GM23338 (cell line): Measurements from ENCODE around the gene CNTROB. TPM values are rescaled to one million over a fixed set of nuclear protein-coding genes. Genes with fewer than 3 reads are reported as not detected.

ENCODE experiments used
- ATAC-seq: fragments of 200-7000 bp; cut with Tn5 transposase; 3 replicates; pipeline ENCODE4 v1.9.1; 2020
- DNase-seq: peaks from one replicate; pipeline ENCODE4 v3.0.0-alpha.2; 2015; ENCODE audit warnings: low spot score
- H2AFZ ChIP-seq: fragments of 200-600 bp; sonication (generic); 2 replicates; pipeline ENCODE4 v1.8.0; 2016; ENCODE audit warnings: antibody characterized with exemption, mild to moderate bottlenecking, moderate library complexity
- H3F3A ChIP-seq: fragments of 200-600 bp; sonication (generic); replicated peaks from 2 replicates; pipeline ENCODE4 v1.8.0; 2017; ENCODE audit warnings: antibody characterized with exemption, mixed run types, low read depth
- H3K27ac ChIP-seq: fragments of 200-600 bp; sonication (generic); 2 replicates; pipeline ENCODE4 v1.6.1; 2016; ENCODE audit warnings: low read depth
- H3K27me3 ChIP-seq: fragments of 200-600 bp; sonication (generic); 2 replicates; pipeline ENCODE4 v1.8.0; 2016; ENCODE audit warnings: mild to moderate bottlenecking, mixed run types, moderate library complexity; ENCODE audit not compliant: insufficient read depth
- H3K36me3 ChIP-seq: fragments of 200-600 bp; sonication (generic); 2 replicates; pipeline ENCODE4 v1.8.0; 2016; ENCODE audit warnings: mild to moderate bottlenecking; ENCODE audit not compliant: insufficient read depth
- H3K4me1 ChIP-seq: fragments of 200-600 bp; sonication (generic); 2 replicates; pipeline ENCODE4 v1.8.0; 2016; ENCODE audit warnings: mild to moderate bottlenecking, moderate library complexity; ENCODE audit not compliant: insufficient read depth
- H3K4me2 ChIP-seq: fragments of 200-600 bp; sonication (generic); 2 replicates; pipeline ENCODE4 v1.7.1; 2017; ENCODE audit warnings: mixed run types
- H3K4me3 ChIP-seq: fragments of 200-600 bp; sonication (generic); 2 replicates; pipeline ENCODE4 v1.6.1; 2016; ENCODE audit warnings: mixed run types
- H3K79me2 ChIP-seq: fragments of 200-600 bp; sonication (generic); replicated peaks from 2 replicates; pipeline ENCODE4 v1.8.0; 2017; ENCODE audit warnings: mild to moderate bottlenecking; ENCODE audit not compliant: insufficient read depth
- H3K9me2 ChIP-seq: fragments of 200-600 bp; sonication (generic); 2 replicates; pipeline ENCODE4 v1.8.0; 2017; ENCODE audit not compliant: insufficient read depth
- H4K20me1 ChIP-seq: fragments of 200-600 bp; sonication (generic); replicated peaks from 2 replicates; pipeline ENCODE4 v1.8.0; 2017; ENCODE audit warnings: mild to moderate bottlenecking; ENCODE audit not compliant: insufficient read depth
- H3K27ac Mint-ChIP-seq: 2 replicates; pipeline ENCODE4 v1.8.0; 2020; ENCODE audit warnings: inconsistent platforms, mild to moderate bottlenecking, moderate library complexity, mixed read lengths
- H3K27me3 Mint-ChIP-seq: 3 replicates; pipeline ENCODE4 v1.8.0; 2022; ENCODE audit warnings: low read depth, mild to moderate bottlenecking, moderate library complexity, mixed read lengths, inconsistent platforms; ENCODE audit not compliant: insufficient read depth, poor library complexity
- H3K36me3 Mint-ChIP-seq: 3 replicates; pipeline ENCODE4 v1.8.0; 2021; ENCODE audit warnings: low read depth, mild to moderate bottlenecking, inconsistent platforms, moderate library complexity, mixed read lengths
- H3K4me1 Mint-ChIP-seq: 3 replicates; pipeline ENCODE4 v1.8.0; 2020; ENCODE audit warnings: mild to moderate bottlenecking, inconsistent platforms, mixed read lengths
- H3K4me3 Mint-ChIP-seq: 3 replicates; pipeline ENCODE4 v1.8.0; 2021; ENCODE audit warnings: moderate library complexity, mild to moderate bottlenecking, inconsistent platforms, mixed read lengths
- H3K9me3 Mint-ChIP-seq: 3 replicates; pipeline ENCODE4 v1.8.0; 2020; ENCODE audit warnings: moderate library complexity, mild to moderate bottlenecking, inconsistent platforms, mixed read lengths
- CREB1 ChIP-seq: fragments of 250-450 bp; sonication (Bioruptor Pico); IDR thresholded peaks from 2 replicates; pipeline ENCODE4 v1.5.0; 2020; ENCODE audit warnings: low read depth, mild to moderate bottlenecking, moderate library complexity
- CTCF ChIP-seq, 2 experiments: fragments of 200-600 bp in 1 of 2; sonication (generic) in 1 of 2; conservative IDR thresholded peaks; 2 replicates each; pipeline versions ENCODE4 v1.5.1 to v1.6.1; 2016 to 2017; ENCODE audit warnings: antibody characterized with exemption in 2 of 2, low read depth in 2 of 2, mild to moderate bottlenecking in 2 of 2, moderate library complexity in 1 of 2
- ETS1 ChIP-seq: IDR thresholded peaks from 2 replicates; pipeline ENCODE4 v1.6.1; 2016; ENCODE audit warnings: antibody characterized with exemption
- EZH2 ChIP-seq: fragments of 200-600 bp; sonication (generic); IDR thresholded peaks from one replicate; pipeline ENCODE4 v1.8.0; 2017; ENCODE audit warnings: antibody characterized with exemption, mild to moderate bottlenecking, low read depth; ENCODE audit not compliant: unreplicated experiment
- EZH2phosphoT487 ChIP-seq: fragments of 200-600 bp; sonication (generic); IDR thresholded peaks from one replicate; pipeline ENCODE4 v1.8.1; 2018; ENCODE audit warnings: antibody characterized with exemption; ENCODE audit not compliant: unreplicated experiment
- JUNB ChIP-seq: IDR thresholded peaks from one replicate; pipeline ENCODE4 v1.6.1; 2016; ENCODE audit warnings: antibody characterized with exemption; ENCODE audit not compliant: unreplicated experiment
- NANOG ChIP-seq: IDR thresholded peaks from 2 replicates; pipeline ENCODE4 v1.6.1; 2016; ENCODE audit warnings: antibody characterized with exemption, borderline replicate concordance
- POLR2AphosphoS5 ChIP-seq: IDR thresholded peaks from 2 replicates; pipeline ENCODE4 v1.6.1; 2016; ENCODE audit warnings: antibody characterized with exemption, low read depth
- REST ChIP-seq: IDR thresholded peaks from one replicate; pipeline ENCODE4 v1.6.1; 2018; ENCODE audit warnings: antibody characterized with exemption; ENCODE audit not compliant: unreplicated experiment
- STAT1 ChIP-seq: IDR thresholded peaks from one replicate; pipeline ENCODE4 v1.6.1; 2016; ENCODE audit warnings: antibody characterized with exemption; ENCODE audit not compliant: unreplicated experiment
- ZNF114 ChIP-seq: fragments of 250-450 bp; sonication (Bioruptor Pico); IDR thresholded peaks from 2 replicates; pipeline ENCODE4 v1.5.0; 2020; ENCODE audit warnings: mild to moderate bottlenecking, moderate library complexity
- ZNF331 ChIP-seq: fragments of 250-450 bp; sonication (Bioruptor Pico); IDR thresholded peaks from 2 replicates; pipeline ENCODE4 v1.5.0; 2020; ENCODE audit warnings: low read depth, mild to moderate bottlenecking, moderate library complexity
- ZNF462 ChIP-seq: fragments of 250-450 bp; sonication (Bioruptor Pico); IDR thresholded peaks from 2 replicates; pipeline ENCODE4 v1.5.0; 2020; ENCODE audit warnings: mild to moderate bottlenecking, moderate library complexity
- polyA plus RNA-seq: library from polyadenylated mRNA; unstranded; fragments of >200 nt; fragmentation: Nextera tagmentation; extraction: Ambion mirVana; gene quantifications from 2 replicates; pipeline ENCODE4 v1.2.1, GENCODE V29; 2016
- total RNA-seq: library from RNA; depleted of rRNA; stranded (reverse); fragments of >200 nt; shearing (Covaris generic); gene quantifications from 2 replicates; pipeline ENCODE4 v1.2.3, GENCODE V29; 2014

CNTROB gene
- total and polyA plus RNA-seq, 2 experiments from 2014 or later, result 16.3 to 18.5 TPM

GRCh38 chr17:7956228-7956965 is 24.4 kb downstream of the CNTROB start:
- Mint-ChIP-seq H3K27ac (no peak overlapping the region), H3K4me1 (peaks cover 5% of the 10 kb centered on the region), H3K27me3 (peaks cover 4% of the 10 kb centered on the region), H3K36me3 (no peaks in the 10 kb centered on the region), H3K9me3 (no peaks in the 10 kb centered on the region), H3K4me3 (no peak overlapping the region)
- Histone ChIP-seq H3K27me3 (no peaks in the 10 kb centered on the region), H3K4me3 (no peak overlapping the region), H3K36me3 (no peaks in the 10 kb centered on the region), H3K4me1 (peaks cover 6% of the 10 kb centered on the region), H3F3A (no peaks in the 10 kb centered on the region), H3K9me2 (0 out of 2 replicates have a peak, but pooled peaks cover 5% of the 10 kb centered on the region), H3K79me2 (no peaks in the 10 kb centered on the region), H3K4me2 (no peak overlapping the region), H4K20me1 (no peaks in the 10 kb centered on the region), H2AFZ (no peak overlapping the region), H3K27ac (no peak overlapping the region)
- TF ChIP-seq ZNF114 (no peak), POLR2AphosphoS5 (no peak), STAT1 (no peak), JUNB (no peak), NANOG (no peak), CREB1 (no peak), EZH2phosphoT487 (no peak), ETS1 (no peak), ZNF462 (CRISPR knock-in tag) (no peak), EZH2 (no peak), CTCF (conservative IDR thresholded peaks at IDR 0.05; ENCODE audit: low read depth in 2 of 2) (no peak), ZNF331 (CRISPR knock-in tag) (no peak), REST (no peak)
- no peak for ATAC-seq
- DNase-seq, result no peak
